Activated T-helper 17 cell treated with anti-CD3 and anti-CD28 coated beads, Interleukin-2, amount 50 U/mL, for 72 hours (primary cell): ENCODE data around the gene HIPK4. TPM values are rescaled to one million over a fixed set of nuclear protein-coding genes. Genes with fewer than 3 reads are reported as not detected.

Source experiments
- ATAC-seq: fragments of 150-1000 bp; cut with Tn5 transposase; replicated peaks from 2 replicates; pipeline ENCODE4 v1.10.0; 2021; ENCODE audit warnings: mild to moderate bottlenecking, moderate library complexity
- H3K27ac Mint-ChIP-seq: one replicate; pipeline ENCODE4 v1.8.0; 2022; ENCODE audit warnings: mixed read lengths
- H3K27me3 Mint-ChIP-seq: one replicate; pipeline ENCODE4 v1.8.0; 2022; ENCODE audit warnings: mixed read lengths
- H3K36me3 Mint-ChIP-seq: one replicate; pipeline ENCODE4 v1.8.0; 2022; ENCODE audit warnings: low read depth, mild to moderate bottlenecking, mixed read lengths
- H3K4me1 Mint-ChIP-seq: one replicate; pipeline ENCODE4 v1.8.0; 2022; ENCODE audit warnings: mixed read lengths
- H3K4me3 Mint-ChIP-seq: one replicate; pipeline ENCODE4 v1.8.0; 2022; ENCODE audit warnings: mild to moderate bottlenecking, mixed read lengths
- H3K9me3 Mint-ChIP-seq: one replicate; pipeline ENCODE4 v1.8.0; 2022; ENCODE audit warnings: mixed read lengths
- total RNA-seq, 2 donors: library from RNA; stranded (reverse); gene quantifications; one replicate each; pipeline ENCODE4 v1.2.3, GENCODE V29; 2022

The HIPK4 gene
- total RNA-seq, 2 donors from 2014 or later, result not detected

DNA sequence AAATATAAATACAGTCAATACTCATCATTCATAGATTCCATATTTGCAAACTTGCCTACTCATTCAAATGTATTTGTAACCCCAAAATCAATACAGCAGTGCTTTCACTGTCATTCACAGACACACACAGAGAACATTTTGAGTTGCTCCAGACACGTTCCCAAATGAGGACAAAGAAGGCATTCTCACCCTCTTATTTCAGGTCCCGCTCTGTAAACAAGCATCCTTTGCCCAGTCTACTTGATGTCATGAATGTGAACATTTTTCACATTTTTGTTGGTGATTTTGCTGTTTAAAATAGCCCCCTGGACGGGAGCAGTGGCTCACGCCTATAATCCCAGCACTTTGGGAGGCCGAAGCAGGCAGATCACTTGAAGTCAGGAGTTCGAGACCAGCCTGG, 57.3 kb downstream of the HIPK4 start:
- no peaks in the 10 kb centered on the region for H3K4me1 Mint-ChIP-seq
- H3K27ac Mint-ChIP-seq, result no peak overlapping the region
- ATAC-seq, result no peak
- no peaks in the 10 kb centered on the region for H3K27me3 Mint-ChIP-seq
- peaks cover 87% of the 10 kb centered on the region for H3K36me3 Mint-ChIP-seq
- H3K4me3 Mint-ChIP-seq, result no peak overlapping the region
- no peaks in the 10 kb centered on the region for H3K9me3 Mint-ChIP-seq

GRCh38 chr19:40331052-40331451, 58.9 kb downstream of the HIPK4 start:
- peaks cover 96% of the 10 kb centered on the region for H3K36me3 Mint-ChIP-seq
- no peaks in the 10 kb centered on the region for H3K4me1 Mint-ChIP-seq
- no peaks in the 10 kb centered on the region for H3K27me3 Mint-ChIP-seq
- H3K27ac Mint-ChIP-seq, result no peak overlapping the region
- H3K9me3 Mint-ChIP-seq, result no peaks in the 10 kb centered on the region
- no peak overlapping the region for H3K4me3 Mint-ChIP-seq
- ATAC-seq, result no peak

Other genes starting within 250 kb of the HIPK4 start
- gene MAP3K10, start 198.8 kb downstream of the HIPK4 start, total RNA-seq, result 10 to 100 TPM; 11.1 to 12.9 TPM
- gene TTC9B, start 171.8 kb downstream of the HIPK4 start, total RNA-seq, result 1 to 10 TPM in 1 of 2 donors, not detected in 1; 1.1 TPM
- under 1 TPM; 0.28 to 0.48 TPM for gene CCNP, start 163.5 kb downstream of the HIPK4 start, total RNA-seq
- gene AKT2, start 104.8 kb downstream of the HIPK4 start, total RNA-seq, result 100 to 1,000 TPM; 123 to 163 TPM
- gene C19orf47, start 41.8 kb downstream of the HIPK4 start, total RNA-seq, result 10 to 100 TPM; 11.4 to 21.4 TPM
- 10 to 100 TPM; 59.7 to 78.3 TPM for gene PLD3, start 41.5 kb downstream of the HIPK4 start, total RNA-seq
- gene PRX, start 23.2 kb upstream of the HIPK4 start, total RNA-seq, result 1 to 10 TPM in 1 of 2 donors, under 1 TPM in 1; 0.82 to 1.3 TPM
- gene SERTAD1, start 35.8 kb upstream of the HIPK4 start, total RNA-seq, result 10 to 100 TPM; 14.3 to 34.4 TPM
- 10 to 100 TPM; 14.3 to 23.9 TPM for gene SERTAD3, start 54.2 kb upstream of the HIPK4 start, total RNA-seq
- gene BLVRB, start 75.6 kb upstream of the HIPK4 start, total RNA-seq, result 10 to 100 TPM; 27.1 to 55.5 TPM
- gene SPTBN4, start 76.8 kb upstream of the HIPK4 start, total RNA-seq, result 10 to 100 TPM in 1 of 2 donors, 1 to 10 TPM in 1; 1.4 to 16.4 TPM
- 100 to 1,000 TPM; 113 to 126 TPM for gene SHKBP1, start 186.7 kb upstream of the HIPK4 start, total RNA-seq
- gene LTBP4, start 211.2 kb upstream of the HIPK4 start, total RNA-seq, result 100 to 1,000 TPM; 117 to 331 TPM